Left cardiac atrium (tissue), 4 donors: ENCODE data around the gene CLMP. TPM values are rescaled to one million over a fixed set of nuclear protein-coding genes. Genes with fewer than 3 reads are reported as not detected.
"Not testable (repeated sequence)": the region's sequence is repeated elsewhere in the genome, so short reads cannot be mapped to it uniquely, and the experiment has no call there.

Experiments
- ATAC-seq, 2 donors: fragments of 200-7000 bp; cut with Tn5 transposase; one replicate each; pipeline ENCODE4 v1.9.1; 2020; ENCODE audit warnings: mild to moderate bottlenecking in 2 of 2, moderate library complexity in 2 of 2
- DNase-seq: peaks from one replicate; pipeline ENCODE4 v3.0.0-alpha.2; 2020
- intact Hi-C, 2 donors: fragments of 100-400 bp; cut with DNase I; formaldehyde crosslinking; loops; one replicate each; pipeline versions ENCODE4 v1.14.1 to v1.15.1; 2022 to 2023
- total RNA-seq, 2 donors: library from RNA; stranded (reverse); fragmentation: NEBNext Ultra II Directional; extraction: Animal tissue kit (Norgen Biotek cat#: 25700); gene quantifications; one replicate each; pipeline ENCODE4 v1.2.1, GENCODE V29; 2021
- donor health status: DM: no; HTN: yes; CAD: no.
- donor health status: DM: no; HTN: yes; CAD: no; lungs with severe emphysema.
- donor health status: DM: yes; HTN: yes; CAD: no.
- donor health status: Dilated cardiomyopathy.

The CLMP gene
- total RNA-seq, 2 donors from 2014 or later: 30.6 to 38.6 TPM

GRCh38 chr11:123069908-123070821 is 124.9 kb downstream of the CLMP start:
- no peak for DNase-seq
- no peak for ATAC-seq
- intact Hi-C loops: no loop called here

DNA sequence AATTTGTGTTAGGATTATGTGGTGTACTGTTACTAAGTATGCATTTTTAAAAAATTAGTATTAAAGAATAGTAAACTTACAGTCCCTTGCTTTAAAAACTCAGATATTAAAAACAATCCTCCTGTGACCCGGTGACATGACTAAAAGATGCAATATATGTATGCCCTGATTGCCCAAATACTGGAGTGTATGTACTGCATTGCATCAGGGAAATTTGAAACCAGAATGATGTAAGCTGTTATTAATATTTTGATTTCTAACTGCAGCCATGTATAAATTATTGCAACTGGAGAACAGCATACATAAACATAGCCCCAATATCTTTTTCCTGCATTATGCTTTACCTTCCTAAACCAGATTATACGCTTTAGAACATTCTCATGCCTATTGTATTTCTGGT is 129.4 kb downstream of the CLMP start:
- intact Hi-C loops: no loop called here
- ATAC-seq (no peak), DNase-seq (no peak)

- ATAC-seq: no peak
- no peak for DNase-seq
- intact Hi-C loops: no loop called here
Observed at GRCh38 chr11:123063826-123064657, 131.0 kb downstream of the CLMP start.

GRCh38 chr11:123062892-123063825 is 131.9 kb downstream of the CLMP start:
- peak; percentile 13 to 27 for ATAC-seq
- intact Hi-C loops: no loop called here
- DNase-seq: peak; percentile 45

- DNase-seq (peak; percentile 99), ATAC-seq (peak; percentile 93 to 94)
- intact Hi-C loops: no loop called here
Observed at GRCh38 chr11:123062158-123062891, 132.7 kb downstream of the CLMP start.

- intact Hi-C loops: no loop called here
- ATAC-seq: peak; percentile 19 to 46
- peak; percentile 83 for DNase-seq
Observed at GRCh38 chr11:123061403-123062157, 133.5 kb downstream of the CLMP start, which contains the start of gene HSPA8. TSS of gene HSPA8 (minus strand) at chr11:123062136. CDS start at chr11:123061324, 812 bp downstream.

GRCh38 chr11:123060277-123061000 is 134.6 kb downstream of the CLMP start:
- DNase-seq (no peak), ATAC-seq (no peak)
- intact Hi-C loops: no loop called here

- DNase-seq, ATAC-seq: not testable (repeated sequence)
- intact Hi-C loops: loop anchor here in 1 of 2 donors (10.0 kb wide), 1 partner anchor 194 kb away; no protein-coding TSS in a partner anchor
Observed at GRCh38 chr11:123059041-123059920, 135.8 kb downstream of the CLMP start.

- intact Hi-C loops: loop anchor here in 1 of 2 donors (10.0 kb wide), 1 partner anchor 193 kb away; no protein-coding TSS in a partner anchor
- no peak for DNase-seq
- no peak for ATAC-seq
Observed at GRCh38 chr11:123057661-123058305, 137.3 kb downstream of the CLMP start.

DNA sequence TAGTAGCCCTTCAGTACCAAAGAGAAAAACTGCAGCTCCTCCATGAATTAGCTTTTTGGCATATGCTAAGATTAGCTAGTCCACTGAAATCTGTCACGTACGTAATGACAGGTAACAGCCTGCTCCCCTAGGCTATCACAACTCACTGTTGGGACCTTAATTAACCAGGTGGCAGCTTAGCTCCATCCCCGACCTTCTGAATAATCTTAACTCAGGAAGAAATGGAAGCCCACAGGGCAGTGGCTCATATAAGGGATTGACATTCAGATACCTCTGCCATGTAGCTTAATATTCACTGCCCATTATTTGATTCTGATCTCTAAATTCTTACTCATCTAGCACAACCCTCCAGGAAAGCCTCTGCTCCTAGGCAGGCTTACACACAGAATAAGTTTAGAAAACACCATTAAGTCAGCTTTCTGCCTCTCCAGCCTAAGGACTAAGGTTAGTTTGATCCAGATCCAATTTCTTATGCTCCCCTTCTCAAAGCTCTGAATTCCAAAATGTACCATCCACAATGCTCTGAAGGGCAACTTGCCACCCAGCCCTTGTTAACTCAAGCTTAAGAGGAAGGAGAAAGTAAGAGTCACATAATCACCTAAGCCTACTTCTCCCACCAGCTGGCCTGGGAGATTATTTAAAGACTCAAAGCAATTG is 138.1 kb downstream of the CLMP start:
- ATAC-seq: no peak
- no peak for DNase-seq
- intact Hi-C loops: loop anchor here in 1 of 2 donors (10.0 kb wide), 1 partner anchor 192 kb away; no protein-coding TSS in a partner anchor

DNA sequence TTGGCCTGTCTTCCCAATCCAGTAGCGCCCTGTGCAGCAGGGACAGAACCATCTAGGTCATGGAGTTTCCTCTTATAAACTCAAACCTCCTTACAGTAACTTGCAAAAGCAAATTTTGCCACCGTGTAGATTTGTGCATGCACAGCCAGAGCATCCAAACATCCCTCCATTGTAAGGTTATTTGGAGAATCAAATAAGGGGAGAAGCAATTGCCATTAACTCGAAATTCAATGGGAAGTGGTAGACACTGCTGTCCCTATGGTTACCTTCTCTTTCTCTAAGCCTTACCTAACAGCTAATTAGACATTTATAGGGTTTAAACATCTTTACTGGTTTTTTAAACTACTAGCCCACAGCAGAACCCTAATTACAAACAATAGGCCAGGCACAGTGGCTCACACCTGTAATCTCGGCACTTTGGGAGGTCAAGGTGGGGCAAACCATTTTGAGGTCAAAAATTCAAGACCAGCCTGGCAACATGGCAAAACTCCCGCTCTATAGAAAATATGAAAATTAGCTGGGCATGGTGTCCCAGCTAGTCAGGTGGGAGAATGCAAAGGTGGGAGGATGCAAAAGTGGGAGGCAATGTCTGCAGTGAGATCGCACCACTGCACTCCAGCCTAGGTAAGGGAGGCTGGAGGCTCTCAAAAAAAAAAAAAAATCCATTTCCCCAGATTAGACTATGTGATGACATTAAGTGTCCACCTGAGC is 139.7 kb downstream of the CLMP start:
- no peak for DNase-seq
- peak in 1 of 2 donors; percentile 3 for ATAC-seq
- intact Hi-C loops: loop anchor here in 1 of 2 donors (10.0 kb wide), 1 partner anchor 191 kb away; no protein-coding TSS in a partner anchor

- peak; percentile 76 to 91 for ATAC-seq
- intact Hi-C loops: loop anchor here in 1 of 2 donors (10.0 kb wide), 1 partner anchor 190 kb away; no protein-coding TSS in a partner anchor
- DNase-seq: no peak
Observed at GRCh38 chr11:123054301-123055065, 140.6 kb downstream of the CLMP start.
